Esophagus squamous epithelium (tissue), 4 donors: ENCODE data around the gene TBL1Y.

Experiments used
- POLR2A ChIP-seq, 4 donors: fragments of 450-650 bp; IDR thresholded peaks; one replicate each; pipeline ENCODE4 v1.6.1; 2017; ENCODE audit warnings: antibody characterized with exemption in 4 of 4, mild to moderate bottlenecking in 4 of 4, moderate library complexity in 3 of 4
- TF ChIP-seq, protein P1 (sequence below), 6 experiments: fragments of 450-650 bp in 4 of 6; fragments of 200-600 bp in 2 of 6; sonication (generic) in 2 of 6; IDR thresholded peaks; one replicate each; pipeline ENCODE4 v1.5.1; 2016 to 2019; ENCODE audit warnings: antibody characterized with exemption in 6 of 6, mild to moderate bottlenecking in 4 of 6, moderate library complexity in 4 of 6

- TF ChIP-seq, protein P1, sequence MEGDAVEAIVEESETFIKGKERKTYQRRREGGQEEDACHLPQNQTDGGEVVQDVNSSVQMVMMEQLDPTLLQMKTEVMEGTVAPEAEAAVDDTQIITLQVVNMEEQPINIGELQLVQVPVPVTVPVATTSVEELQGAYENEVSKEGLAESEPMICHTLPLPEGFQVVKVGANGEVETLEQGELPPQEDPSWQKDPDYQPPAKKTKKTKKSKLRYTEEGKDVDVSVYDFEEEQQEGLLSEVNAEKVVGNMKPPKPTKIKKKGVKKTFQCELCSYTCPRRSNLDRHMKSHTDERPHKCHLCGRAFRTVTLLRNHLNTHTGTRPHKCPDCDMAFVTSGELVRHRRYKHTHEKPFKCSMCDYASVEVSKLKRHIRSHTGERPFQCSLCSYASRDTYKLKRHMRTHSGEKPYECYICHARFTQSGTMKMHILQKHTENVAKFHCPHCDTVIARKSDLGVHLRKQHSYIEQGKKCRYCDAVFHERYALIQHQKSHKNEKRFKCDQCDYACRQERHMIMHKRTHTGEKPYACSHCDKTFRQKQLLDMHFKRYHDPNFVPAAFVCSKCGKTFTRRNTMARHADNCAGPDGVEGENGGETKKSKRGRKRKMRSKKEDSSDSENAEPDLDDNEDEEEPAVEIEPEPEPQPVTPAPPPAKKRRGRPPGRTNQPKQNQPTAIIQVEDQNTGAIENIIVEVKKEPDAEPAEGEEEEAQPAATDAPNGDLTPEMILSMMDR (IDR thresholded peaks at IDR 0.05): no peak
- TF ChIP-seq POLR2A (IDR thresholded peaks at IDR 0.05): no peak
These were observed 168.2 kb downstream of the TBL1Y start for GRCh38 chrY:7078725-7079124.
